AG04449 (cell line): Measurements from ENCODE around the gene TCFL5.

Experiments
- CTCF ChIA-PET: fragments of 350-600 bp; formaldehyde crosslinking; extraction: SDS; loops from one replicate; lab custom pipeline; 2021; ENCODE audit warnings: antibody characterized with exemption; lab: Yijun Ruan, JAX
- POLR2A ChIA-PET: fragments of 400-600, 350-600 bp; formaldehyde crosslinking; extraction: SDS; loops from one replicate; lab custom pipeline; 2020; ENCODE audit warnings: antibody characterized with exemption, inconsistent platforms; lab: Yijun Ruan, JAX
- DNase-seq: peaks from one replicate; pipeline ENCODE4 v3.0.0-alpha.2; 2010; ENCODE audit warnings: low read depth, low spot score
- H3K4me3 ChIP-seq: 2 replicates; pipeline ENCODE4 v1.5.1; 2011; ENCODE audit warnings: low read depth, mild to moderate bottlenecking, control low read depth, low read length
- TF ChIP-seq, protein P1 (sequence below): IDR thresholded peaks from one replicate; pipeline ENCODE4 v1.5.1; 2011; ENCODE audit warnings: mild to moderate bottlenecking, moderate library complexity, low read length, control low read depth, inconsistent platforms; ENCODE audit not compliant: insufficient read depth; ENCODE audit errors: missing control alignments

TCFL5 gene

DNA sequence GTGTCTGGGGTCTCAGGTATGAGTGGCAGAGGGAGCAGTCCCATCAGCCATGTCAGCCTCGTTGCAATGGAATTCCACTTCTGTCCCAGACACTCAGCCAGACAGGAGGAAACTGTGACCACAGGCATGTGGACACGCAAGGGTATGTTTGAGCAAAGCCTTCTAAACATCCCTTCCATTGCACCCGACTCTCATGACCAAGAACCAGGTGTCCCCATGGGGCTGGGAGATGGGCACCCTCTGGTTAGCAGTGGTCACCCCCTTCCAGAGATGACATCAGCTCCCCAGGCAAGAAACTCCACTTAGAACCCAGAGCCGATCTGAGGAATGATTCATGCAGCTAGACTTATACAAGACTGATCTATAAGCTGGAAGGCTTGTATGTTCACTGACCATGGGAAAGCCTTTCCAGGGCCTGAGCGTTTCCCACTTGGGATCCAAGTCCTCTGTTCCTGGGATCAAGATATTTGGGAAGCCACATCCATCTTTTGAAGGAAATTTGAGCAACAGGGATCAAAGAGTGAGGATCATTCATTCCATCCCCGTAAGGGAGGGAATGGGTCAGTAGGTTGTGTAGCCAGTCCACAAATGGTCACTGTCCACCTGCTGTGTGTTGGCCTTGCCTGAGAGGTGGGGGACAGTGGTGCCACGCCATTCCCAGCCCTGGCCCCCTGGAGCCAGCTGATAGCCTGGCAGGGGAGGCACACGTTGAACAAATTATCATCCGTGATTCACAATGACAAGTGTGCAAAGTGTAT lies 69.3 kb downstream of the TCFL5 start:
- TF ChIP-seq, protein P1, sequence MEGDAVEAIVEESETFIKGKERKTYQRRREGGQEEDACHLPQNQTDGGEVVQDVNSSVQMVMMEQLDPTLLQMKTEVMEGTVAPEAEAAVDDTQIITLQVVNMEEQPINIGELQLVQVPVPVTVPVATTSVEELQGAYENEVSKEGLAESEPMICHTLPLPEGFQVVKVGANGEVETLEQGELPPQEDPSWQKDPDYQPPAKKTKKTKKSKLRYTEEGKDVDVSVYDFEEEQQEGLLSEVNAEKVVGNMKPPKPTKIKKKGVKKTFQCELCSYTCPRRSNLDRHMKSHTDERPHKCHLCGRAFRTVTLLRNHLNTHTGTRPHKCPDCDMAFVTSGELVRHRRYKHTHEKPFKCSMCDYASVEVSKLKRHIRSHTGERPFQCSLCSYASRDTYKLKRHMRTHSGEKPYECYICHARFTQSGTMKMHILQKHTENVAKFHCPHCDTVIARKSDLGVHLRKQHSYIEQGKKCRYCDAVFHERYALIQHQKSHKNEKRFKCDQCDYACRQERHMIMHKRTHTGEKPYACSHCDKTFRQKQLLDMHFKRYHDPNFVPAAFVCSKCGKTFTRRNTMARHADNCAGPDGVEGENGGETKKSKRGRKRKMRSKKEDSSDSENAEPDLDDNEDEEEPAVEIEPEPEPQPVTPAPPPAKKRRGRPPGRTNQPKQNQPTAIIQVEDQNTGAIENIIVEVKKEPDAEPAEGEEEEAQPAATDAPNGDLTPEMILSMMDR = no peak
- no peak for DNase-seq
- ChIA-PET CTCF (interaction anchor here (0.7 to 10.1 kb wide), 37 partner anchors 9 to 491 kb away, joined by 3 to 262 read pairs (median 5); partner anchors contain the start of gene SLCO4A1), POLR2A (no interaction called here)
- no peak overlapping the region for H3K4me3 ChIP-seq

DNA sequence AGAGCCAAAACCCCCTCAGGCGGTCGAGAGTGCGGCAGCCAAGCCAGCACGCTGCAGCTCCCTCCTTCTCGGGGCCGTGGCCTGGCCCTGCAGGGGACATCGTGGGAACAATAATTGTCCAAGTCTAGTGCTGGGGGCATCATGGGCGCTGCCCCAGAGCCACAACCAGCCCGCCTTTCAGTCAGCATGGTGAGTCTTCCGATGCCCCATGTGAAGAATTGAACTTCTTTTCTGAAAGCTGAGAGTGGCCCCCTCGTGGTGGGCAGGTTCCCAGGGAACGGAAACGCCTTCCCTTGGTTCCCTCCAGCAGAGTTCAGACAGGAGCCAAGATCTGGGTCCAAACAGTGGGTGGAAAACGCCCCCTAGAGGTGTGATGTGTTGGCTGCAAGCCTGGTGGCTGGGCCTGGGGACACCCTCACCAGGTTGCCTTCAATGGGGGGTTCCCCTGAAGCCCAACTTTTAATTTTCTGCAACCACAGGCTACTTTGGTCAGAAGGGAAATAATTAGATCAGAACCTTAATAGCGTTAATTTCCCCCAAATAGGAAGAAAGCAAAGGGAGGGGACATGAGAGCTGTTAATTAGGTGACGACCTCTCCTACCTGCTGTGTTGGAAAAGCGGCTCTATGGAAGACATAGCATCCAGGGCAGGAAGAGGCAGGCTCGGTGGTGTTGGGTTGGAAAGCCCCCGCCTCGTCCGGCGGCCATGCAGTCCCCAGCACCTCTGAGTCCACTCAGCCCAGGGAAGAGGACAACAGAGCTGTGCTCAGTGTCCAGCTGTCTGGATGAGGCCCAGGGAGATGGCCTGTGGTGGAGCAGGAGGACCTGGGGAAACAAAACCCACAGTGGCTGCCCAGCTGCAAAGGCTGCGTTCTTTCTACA lies 70.1 kb downstream of the TCFL5 start:
- no peak for DNase-seq
- TF ChIP-seq, protein P1 = peak; percentile 86
- no peak overlapping the region for H3K4me3 ChIP-seq
- CTCF ChIA-PET = interaction anchor here (0.7 to 10.1 kb wide), 46 partner anchors 8 to 490 kb away, joined by 3 to 262 read pairs (median 5); partner anchors contain the start of gene SLCO4A1
- POLR2A ChIA-PET = interaction anchor here (0.5 kb wide), 1 partner anchor 113 kb away, joined by 5 read pairs; no protein-coding TSS in a partner anchor
